Mesenchymal stem cell (in vitro differentiated cells and primary cell): Measurements from ENCODE around the gene ZNF180.

ENCODE experiments used
- DNase-seq: peaks from one replicate; pipeline ENCODE4 v3.0.0-alpha.2; 2013
- H2AFZ ChIP-seq: one replicate; pipeline ENCODE4 v1.6.1; 2013; ENCODE audit warnings: low read depth, mild to moderate bottlenecking, control low read depth, inconsistent platforms, low read length, moderate library complexity
- H2AK5ac ChIP-seq: 2 replicates; pipeline ENCODE4 v1.6.1; 2013; ENCODE audit warnings: low read length, moderate library complexity, mild to moderate bottlenecking, inconsistent platforms; ENCODE audit not compliant: severe bottlenecking
- H2BK120ac ChIP-seq: one replicate; pipeline ENCODE4 v1.6.1; 2013; ENCODE audit warnings: low read depth, mild to moderate bottlenecking, inconsistent platforms, low read length, moderate library complexity
- H2BK12ac ChIP-seq, 2 experiments: one replicate each; pipeline ENCODE4 v1.6.1; 2013; ENCODE audit warnings: inconsistent platforms in 2 of 2, low read length in 2 of 2, mild to moderate bottlenecking in 2 of 2, moderate library complexity in 2 of 2, control low read depth in 1 of 2
- H2BK15ac ChIP-seq: one replicate; pipeline ENCODE4 v1.6.1; 2013; ENCODE audit warnings: mild to moderate bottlenecking, low read depth, inconsistent platforms; ENCODE audit not compliant: poor library complexity, severe bottlenecking
- H2BK5ac ChIP-seq: 2 replicates; pipeline ENCODE4 v1.6.1; 2013; ENCODE audit warnings: low read depth, mild to moderate bottlenecking, low read length, control low read depth, inconsistent platforms; ENCODE audit not compliant: poor library complexity, severe bottlenecking
- H3K14ac ChIP-seq, 2 experiments: one replicate each; pipeline ENCODE4 v1.6.1; 2013; ENCODE audit warnings: inconsistent platforms in 2 of 2, low read length in 2 of 2, control low read depth in 1 of 2, mild to moderate bottlenecking in 1 of 2, moderate library complexity in 1 of 2
- H3K18ac ChIP-seq, 2 experiments: one replicate each; pipeline ENCODE4 v1.6.1; 2013; ENCODE audit warnings: inconsistent platforms in 2 of 2, low read length in 2 of 2, control low read depth in 1 of 2, low read depth in 1 of 2, mild to moderate bottlenecking in 1 of 2
- H3K23ac ChIP-seq, 2 experiments: one replicate each; pipeline ENCODE4 v1.6.1; 2013; ENCODE audit warnings: inconsistent platforms in 2 of 2, low read length in 2 of 2, mild to moderate bottlenecking in 2 of 2, moderate library complexity in 2 of 2, control low read depth in 1 of 2
- H3K27ac ChIP-seq: 2 replicates; pipeline ENCODE4 v1.5.1; 2013; ENCODE audit warnings: mild to moderate bottlenecking, moderate library complexity, low read length, control low read depth, inconsistent platforms; ENCODE audit not compliant: poor library complexity, severe bottlenecking
- H3K27me3 ChIP-seq, 2 experiments: 2 replicates each; pipeline versions ENCODE4 v1.6.1 to v1.7.0; 2013; ENCODE audit warnings: low read length in 2 of 2, mild to moderate bottlenecking in 2 of 2, moderate library complexity in 2 of 2, control low read depth in 1 of 2, inconsistent platforms in 1 of 2; ENCODE audit not compliant: control insufficient read depth in 1 of 2, insufficient read depth in 1 of 2
- H3K36me3 ChIP-seq, 2 experiments: 2 replicates each; pipeline versions ENCODE4 v1.6.1 to v1.7.0; 2013; ENCODE audit warnings: low read length in 2 of 2, control low read depth in 1 of 2, inconsistent platforms in 1 of 2, low read depth in 1 of 2, mild to moderate bottlenecking in 1 of 2; ENCODE audit not compliant: insufficient read depth in 2 of 2, control insufficient read depth in 1 of 2
- H3K4ac ChIP-seq, 2 experiments: one replicate each; pipeline ENCODE4 v1.6.1; 2013; ENCODE audit warnings: inconsistent platforms in 2 of 2, low read length in 2 of 2, mild to moderate bottlenecking in 2 of 2, moderate library complexity in 2 of 2, control low read depth in 1 of 2, low read depth in 1 of 2
- H3K4me1 ChIP-seq: 2 replicates; pipeline ENCODE4 v1.6.1; 2013; ENCODE audit warnings: low read depth, low read length, control low read depth; ENCODE audit not compliant: control insufficient read depth, insufficient read depth
- H3K4me2 ChIP-seq: 2 replicates; pipeline ENCODE4 v1.6.1; 2013; ENCODE audit warnings: low read length, mild to moderate bottlenecking, inconsistent platforms; ENCODE audit not compliant: poor library complexity, severe bottlenecking
- H3K4me3 ChIP-seq, 2 experiments: 2 replicates each; pipeline versions ENCODE4 v1.5.1 to v1.7.0; 2013; ENCODE audit warnings: low read length in 2 of 2, mild to moderate bottlenecking in 2 of 2, control low read depth in 1 of 2, low read depth in 1 of 2; ENCODE audit not compliant: insufficient read depth in 1 of 2
- H3K79me1 ChIP-seq: replicated peaks from 2 replicates; pipeline ENCODE4 v1.6.1; 2013; ENCODE audit warnings: mild to moderate bottlenecking, control low read depth, low read length, inconsistent platforms; ENCODE audit not compliant: poor library complexity, severe bottlenecking
- H3K9ac ChIP-seq: 2 replicates; pipeline ENCODE4 v1.7.0; 2013; ENCODE audit warnings: mild to moderate bottlenecking, low read length, moderate library complexity
- H3K9me3 ChIP-seq: 2 replicates; pipeline ENCODE4 v1.7.0; 2013; ENCODE audit warnings: mild to moderate bottlenecking, low read length; ENCODE audit not compliant: control insufficient read depth
- H4K8ac ChIP-seq: one replicate; pipeline ENCODE4 v1.6.1; 2013; ENCODE audit warnings: inconsistent platforms, mild to moderate bottlenecking, low read length, moderate library complexity
- H4K91ac ChIP-seq: one replicate; pipeline ENCODE4 v1.6.1; 2013; ENCODE audit warnings: mild to moderate bottlenecking, low read length, inconsistent platforms
- WGBS: methylation state at CpG from one replicate; pipeline ENCODE4 v1.1.7; 2013; ENCODE audit warnings: mixed read lengths; 5-methylcytosine and 5-hydroxymethylcytosine counted together

Gene ZNF180

GRCh38 chr19:44527554-44527953, 27.2 kb upstream of the ZNF180 start:
- Histone ChIP-seq H3K27ac (no peak overlapping the region), H3K9ac (no peak overlapping the region), H2BK5ac (no peak overlapping the region), H3K18ac (no peak overlapping the region), H2BK12ac (no peak overlapping the region), H2AFZ (no peak overlapping the region), H3K36me3 (no peaks in the 10 kb centered on the region), H3K23ac (no peak overlapping the region), H2AK5ac (no peak overlapping the region), H2BK15ac (no peak overlapping the region), H4K91ac (no peak overlapping the region), H3K14ac (no peak overlapping the region), H2BK120ac (no peak overlapping the region), H3K4me3 (no peak overlapping the region), H3K79me1 (no peaks in the 10 kb centered on the region), H3K4me1 (no peaks in the 10 kb centered on the region), H3K4ac (no peak overlapping the region), H4K8ac (no peak overlapping the region), H3K4me2 (no peak overlapping the region), H3K9me3 (peaks cover 4% of the 10 kb centered on the region), H3K27me3 (peaks cover 0 to 13% of the 10 kb centered on the region in 2 experiments)
- DNase-seq: no peak
- WGBS: 93% methylated on average over 7 of the region's 7 CpGs

GRCh38 chr19:44525721-44526430, 25.6 kb upstream of the ZNF180 start:
- no peak overlapping the region for H3K18ac ChIP-seq
- H2BK15ac ChIP-seq: no peak overlapping the region
- no peaks in the 10 kb centered on the region for H3K36me3 ChIP-seq
- 42% methylated on average over 4 of the region's 4 CpGs for WGBS
- H2BK5ac ChIP-seq: no peak overlapping the region
- peaks cover 0 to 13% of the 10 kb centered on the region in 2 experiments for H3K27me3 ChIP-seq
- no peak overlapping the region for H3K27ac ChIP-seq
- DNase-seq: no peak
- no peak overlapping the region for H2AFZ ChIP-seq
- H3K9me3 ChIP-seq: peaks cover 4% of the 10 kb centered on the region
- no peak overlapping the region for H4K91ac ChIP-seq
- H3K23ac ChIP-seq: no peak overlapping the region
- no peaks in the 10 kb centered on the region for H3K79me1 ChIP-seq
- H2BK120ac ChIP-seq: no peak overlapping the region
- H3K14ac ChIP-seq: no peak overlapping the region
- H3K4ac ChIP-seq: no peak overlapping the region
- no peak overlapping the region for H2BK12ac ChIP-seq
- H4K8ac ChIP-seq: no peak overlapping the region
- no peak overlapping the region for H3K4me2 ChIP-seq
- H3K4me3 ChIP-seq: no peak overlapping the region
- no peaks in the 10 kb centered on the region for H3K4me1 ChIP-seq
- no peak overlapping the region for H2AK5ac ChIP-seq
- H3K9ac ChIP-seq: no peak overlapping the region

DNA sequence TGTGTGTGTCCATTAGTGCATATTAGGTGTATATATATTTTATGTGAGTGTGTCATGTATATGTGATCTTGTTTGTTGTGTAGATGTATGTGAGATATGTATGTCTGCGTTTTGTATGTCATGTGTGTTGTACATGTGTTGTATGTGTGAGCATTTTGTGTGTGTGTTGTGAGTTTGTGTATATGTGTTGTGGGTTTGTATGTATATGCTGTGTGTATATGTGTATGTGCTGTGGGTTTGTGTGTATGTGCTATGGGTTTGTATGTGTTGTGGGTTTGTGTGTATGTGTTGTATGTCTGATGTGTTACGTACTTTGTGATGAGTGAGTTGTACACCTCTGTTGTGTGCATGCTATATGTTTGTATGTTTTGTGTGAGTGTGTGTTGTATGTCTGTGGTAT, 21.0 kb upstream of the ZNF180 start:
- Histone ChIP-seq H2AK5ac (no peak overlapping the region), H3K23ac (no peak overlapping the region), H2BK15ac (no peak overlapping the region), H3K79me1 (no peaks in the 10 kb centered on the region), H2BK120ac (no peak overlapping the region), H3K36me3 (no peaks in the 10 kb centered on the region), H3K18ac (no peak overlapping the region), H3K9ac (no peak overlapping the region), H3K4me2 (no peak overlapping the region), H4K91ac (no peak overlapping the region), H3K4me3 (no peak overlapping the region), H2BK12ac (no peak overlapping the region), H3K14ac (no peak overlapping the region), H3K4me1 (no peaks in the 10 kb centered on the region), H2AFZ (no peak overlapping the region), H3K4ac (no peak overlapping the region), H3K27ac (no peak overlapping the region), H2BK5ac (no peak overlapping the region), H3K9me3 (peaks cover 9% of the 10 kb centered on the region), H4K8ac (no peak overlapping the region), H3K27me3 (peaks cover 0 to 15% of the 10 kb centered on the region in 2 experiments)
- DNase-seq: no peak
- WGBS: 86% methylated on average over 2 of the region's 2 CpGs

GRCh38 chr19:44517146-44517545, 16.8 kb upstream of the ZNF180 start:
- H2BK5ac ChIP-seq: no peak overlapping the region
- no peak overlapping the region for H3K27ac ChIP-seq
- H2BK12ac ChIP-seq: no peak overlapping the region
- no peak overlapping the region for H2AFZ ChIP-seq
- H3K9me3 ChIP-seq: peaks cover 4% of the 10 kb centered on the region
- no peak overlapping the region for H3K9ac ChIP-seq
- 68% methylated on average over 7 of the region's 7 CpGs for WGBS
- no peak overlapping the region for H2BK120ac ChIP-seq
- H2BK15ac ChIP-seq: no peak overlapping the region
- no peaks in the 10 kb centered on the region for H3K79me1 ChIP-seq
- H3K14ac ChIP-seq: no peak overlapping the region
- DNase-seq: no peak
- H3K4ac ChIP-seq: no peak overlapping the region
- peaks cover 0 to 9% of the 10 kb centered on the region in 2 experiments for H3K27me3 ChIP-seq
- no peak overlapping the region for H4K8ac ChIP-seq
- H4K91ac ChIP-seq: no peak overlapping the region
- no peaks in the 10 kb centered on the region for H3K36me3 ChIP-seq
- H3K23ac ChIP-seq: no peak overlapping the region
- H3K4me1 ChIP-seq: no peaks in the 10 kb centered on the region
- no peak overlapping the region for H3K18ac ChIP-seq
- no peak overlapping the region for H3K4me2 ChIP-seq
- H2AK5ac ChIP-seq: no peak overlapping the region
- H3K4me3 ChIP-seq: no peak overlapping the region
